GM18873 (cell line): ENCODE data around the gene ANKRD36C.
"Not testable (repeated sequence)": the region's sequence is repeated elsewhere in the genome, so short reads cannot be mapped to it uniquely, and the experiment has no call there.

Source experiments
- ATAC-seq: cut with Tn5 transposase; IDR thresholded peaks from one replicate; pipeline ENCODE4 v1.9.1; 2021; ENCODE audit warnings: mild to moderate bottlenecking, moderate library complexity, moderate number of reproducible peaks; ENCODE audit not compliant: unreplicated experiment, low FRiP score

Gene ANKRD36C

GRCh38 chr2:96009833-96010232 lies 18.2 kb upstream of the ANKRD36C start:
- not testable (repeated sequence) for ATAC-seq

GRCh38 chr2:96008051-96008450 lies 16.4 kb upstream of the ANKRD36C start:
- not testable (repeated sequence) for ATAC-seq

- ATAC-seq: not testable (repeated sequence)
Measured at GRCh38 chr2:96006248-96006647, 14.6 kb upstream of the ANKRD36C start.

- ATAC-seq: not testable (repeated sequence)
Measured at GRCh38 chr2:95992520-95993272, 1.1 kb upstream of the ANKRD36C start.

GRCh38 chr2:95992102-95992501 lies 478 bp upstream of the ANKRD36C start:
- ATAC-seq: peak; percentile 35

- ATAC-seq: not testable (repeated sequence)
Measured at GRCh38 chr2:95990884-95991283, 740 bp downstream of the ANKRD36C start.

- ATAC-seq: not testable (repeated sequence)
Measured at GRCh38 chr2:95951662-95952061, 40.0 kb downstream of the ANKRD36C start.

- not testable (repeated sequence) for ATAC-seq
Measured at GRCh38 chr2:95948039-95948438, 43.6 kb downstream of the ANKRD36C start.

- not testable (repeated sequence) for ATAC-seq
Measured at GRCh38 chr2:95939947-95940346, 51.7 kb downstream of the ANKRD36C start.

- not testable (repeated sequence) for ATAC-seq
Measured at GRCh38 chr2:95930740-95931139, 60.9 kb downstream of the ANKRD36C start.

- ATAC-seq: not testable (repeated sequence)
Measured at GRCh38 chr2:95917007-95917406, 74.6 kb downstream of the ANKRD36C start.

GRCh38 chr2:95915131-95915530 lies 76.5 kb downstream of the ANKRD36C start:
- not testable (repeated sequence) for ATAC-seq

GRCh38 chr2:95911431-95911830 lies 80.2 kb downstream of the ANKRD36C start:
- ATAC-seq: not testable (repeated sequence)

- not testable (repeated sequence) for ATAC-seq
Measured at GRCh38 chr2:95894443-95894842, 97.2 kb downstream of the ANKRD36C start.

GRCh38 chr2:95867929-95868328 lies 123.7 kb downstream of the ANKRD36C start:
- ATAC-seq: not testable (repeated sequence)

GRCh38 chr2:95867047-95867677 lies 124.5 kb downstream of the ANKRD36C start:
- ATAC-seq: not testable (repeated sequence)

GRCh38 chr2:95862121-95862520 lies 129.5 kb downstream of the ANKRD36C start:
- not testable (repeated sequence) for ATAC-seq

- no peak for ATAC-seq
Measured at GRCh38 chr2:95836151-95836550, 155.5 kb downstream of the ANKRD36C start.

GRCh38 chr2:95834077-95835013 lies 157.3 kb downstream of the ANKRD36C start:
- not testable (repeated sequence) for ATAC-seq

- not testable (repeated sequence) for ATAC-seq
Measured at GRCh38 chr2:95824218-95824617, 167.4 kb downstream of the ANKRD36C start.

- ATAC-seq: not testable (repeated sequence)
Measured at GRCh38 chr2:95817521-95817920, 174.1 kb downstream of the ANKRD36C start.
